Epithelial cell of prostate (primary cell): ENCODE measurements around the gene CARHSP1.
"Not testable (repeated sequence)": the region's sequence is repeated elsewhere in the genome, so short reads cannot be mapped to it uniquely, and the experiment has no call there.

ENCODE experiments used
- DNase-seq: peaks from one replicate; pipeline ENCODE4 v3.0.0-alpha.2; 2011; ENCODE audit warnings: low read depth, low spot score
- H3K27ac ChIP-seq: fragments of 450-650 bp; 2 replicates; pipeline ENCODE4 v1.5.1; 2017; ENCODE audit warnings: mild to moderate bottlenecking

CARHSP1 gene

GRCh38 chr16:8868416-8869211, at the start of gene CARHSP1:
TSS of gene CARHSP1 (minus strand) at chr16:8869006. CDS start at chr16:8859328, 9,678 bp downstream.
- DNase-seq: no peak
- H3K27ac ChIP-seq: peak within 1 kb of the TSS; percentile 76

GRCh38 chr16:8917336-8917735, 48.5 kb upstream of the CARHSP1 start:
- DNase-seq, H3K27ac ChIP-seq: not testable (repeated sequence)

- no peak for DNase-seq
- no peak overlapping the region for H3K27ac ChIP-seq
Observed at GRCh38 chr16:8916541-8917225, 47.9 kb upstream of the CARHSP1 start.

- DNase-seq: no peak
- H3K27ac ChIP-seq: no peak overlapping the region
Observed at GRCh38 chr16:8915722-8916301, 47.0 kb upstream of the CARHSP1 start.

GRCh38 chr16:8914098-8914497, 45.3 kb upstream of the CARHSP1 start:
- no peak for DNase-seq
- no peak overlapping the region for H3K27ac ChIP-seq

GRCh38 chr16:8912793-8913192, 44.0 kb upstream of the CARHSP1 start:
- DNase-seq: no peak
- H3K27ac ChIP-seq: no peak overlapping the region

GRCh38 chr16:8910811-8911210, 42.0 kb upstream of the CARHSP1 start:
- H3K27ac ChIP-seq: no peak overlapping the region

GRCh38 chr16:8908810-8909468, 40.1 kb upstream of the CARHSP1 start:
- no peak for DNase-seq
- H3K27ac ChIP-seq: no peak overlapping the region

More at GRCh38 chr16:8910811-8911210, 42.0 kb upstream of the CARHSP1 start:
- DNase-seq: no peak

- DNase-seq: no peak
- no peak overlapping the region for H3K27ac ChIP-seq
Observed at GRCh38 chr16:8907096-8907495, 38.3 kb upstream of the CARHSP1 start.

- no peak for DNase-seq
Observed at GRCh38 chr16:8905795-8906591, 37.2 kb upstream of the CARHSP1 start.

GRCh38 chr16:8905168-8905762, 36.5 kb upstream of the CARHSP1 start:
- H3K27ac ChIP-seq: no peak overlapping the region
- DNase-seq: no peak

More at GRCh38 chr16:8905795-8906591, 37.2 kb upstream of the CARHSP1 start:
- no peak overlapping the region for H3K27ac ChIP-seq

GRCh38 chr16:8904018-8904430, 35.2 kb upstream of the CARHSP1 start:
- no peak for DNase-seq
- H3K27ac ChIP-seq: no peak overlapping the region

GRCh38 chr16:8903004-8903403, 34.2 kb upstream of the CARHSP1 start:
- no peak overlapping the region for H3K27ac ChIP-seq
- DNase-seq: no peak

- DNase-seq: no peak
- no peak overlapping the region for H3K27ac ChIP-seq
Observed at GRCh38 chr16:8901320-8901861, 32.6 kb upstream of the CARHSP1 start.

- no peak for DNase-seq
- no peak overlapping the region for H3K27ac ChIP-seq
Observed at GRCh38 chr16:8900343-8900742, 31.5 kb upstream of the CARHSP1 start.

- no peak overlapping the region for H3K27ac ChIP-seq
- DNase-seq: no peak
Observed at GRCh38 chr16:8899709-8900317, 31.0 kb upstream of the CARHSP1 start.

- no peak for DNase-seq
- H3K27ac ChIP-seq: no peak overlapping the region
Observed at GRCh38 chr16:8898660-8899318, 30.0 kb upstream of the CARHSP1 start.

GRCh38 chr16:8894736-8895334, 26.0 kb upstream of the CARHSP1 start:
- DNase-seq: no peak
- no peak overlapping the region for H3K27ac ChIP-seq
